ENCODE results near the gene CCDC60.

CCDC60 gene

DNA sequence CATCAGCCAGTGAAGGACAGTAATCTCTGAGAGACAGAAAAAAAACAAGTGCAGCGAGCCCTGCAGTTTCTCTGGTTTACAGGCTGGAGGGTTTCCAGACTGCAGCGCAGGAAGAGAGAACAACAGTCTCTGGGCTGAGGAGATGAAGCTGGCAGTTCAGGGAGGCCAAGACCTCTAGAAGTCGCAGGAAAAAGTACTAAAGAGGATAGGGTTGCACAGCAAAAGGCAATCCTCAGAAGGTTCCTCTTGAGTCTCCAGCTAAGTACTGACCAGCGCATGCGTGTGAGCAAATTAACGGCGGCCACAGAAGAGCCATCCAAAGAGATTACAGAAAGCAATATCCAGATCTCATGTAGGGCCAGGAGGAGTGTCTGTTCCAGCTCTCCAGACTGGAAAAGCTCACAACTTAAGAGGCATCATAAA lies 12.2 kb upstream of the CCDC60 start:
- no peak overlapping the region for H3K27ac ChIP-seq (ENCODE audit: low read length)
- H3K36me3 ChIP-seq (replicated peaks; ENCODE audit: low read depth, low read length): no peaks in the 10 kb centered on the region
- no peak overlapping the region for H3K4me3 ChIP-seq (ENCODE audit: low read length)
- TF ChIP-seq EZH2phosphoT487 (IDR thresholded peaks at IDR 0.05; ENCODE audit: low read depth): no peak
- TF ChIP-seq, protein P1, sequence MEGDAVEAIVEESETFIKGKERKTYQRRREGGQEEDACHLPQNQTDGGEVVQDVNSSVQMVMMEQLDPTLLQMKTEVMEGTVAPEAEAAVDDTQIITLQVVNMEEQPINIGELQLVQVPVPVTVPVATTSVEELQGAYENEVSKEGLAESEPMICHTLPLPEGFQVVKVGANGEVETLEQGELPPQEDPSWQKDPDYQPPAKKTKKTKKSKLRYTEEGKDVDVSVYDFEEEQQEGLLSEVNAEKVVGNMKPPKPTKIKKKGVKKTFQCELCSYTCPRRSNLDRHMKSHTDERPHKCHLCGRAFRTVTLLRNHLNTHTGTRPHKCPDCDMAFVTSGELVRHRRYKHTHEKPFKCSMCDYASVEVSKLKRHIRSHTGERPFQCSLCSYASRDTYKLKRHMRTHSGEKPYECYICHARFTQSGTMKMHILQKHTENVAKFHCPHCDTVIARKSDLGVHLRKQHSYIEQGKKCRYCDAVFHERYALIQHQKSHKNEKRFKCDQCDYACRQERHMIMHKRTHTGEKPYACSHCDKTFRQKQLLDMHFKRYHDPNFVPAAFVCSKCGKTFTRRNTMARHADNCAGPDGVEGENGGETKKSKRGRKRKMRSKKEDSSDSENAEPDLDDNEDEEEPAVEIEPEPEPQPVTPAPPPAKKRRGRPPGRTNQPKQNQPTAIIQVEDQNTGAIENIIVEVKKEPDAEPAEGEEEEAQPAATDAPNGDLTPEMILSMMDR (IDR thresholded peaks at IDR 0.05; ENCODE audit: low read depth, low read length): no peak
- no peak overlapping the region for H3K9ac ChIP-seq (ENCODE audit: low read length)
- H3K4me1 ChIP-seq (ENCODE audit: low read length): no peaks in the 10 kb centered on the region
- H3K79me2 ChIP-seq (ENCODE audit: low read length): no peaks in the 10 kb centered on the region
- H3K9me3 ChIP-seq (ENCODE audit: insufficient read depth, low read length): no peaks in the 10 kb centered on the region
- no peak overlapping the region for H3K4me2 ChIP-seq (ENCODE audit: low read length)
- no peaks in the 10 kb centered on the region for H4K20me1 ChIP-seq (ENCODE audit: insufficient read depth, low read length)
- no peaks in the 10 kb centered on the region for H3K27me3 ChIP-seq (ENCODE audit: low read depth, low read length)
- H2AFZ ChIP-seq (ENCODE audit: low read depth, low read length): no peak overlapping the region

DNA sequence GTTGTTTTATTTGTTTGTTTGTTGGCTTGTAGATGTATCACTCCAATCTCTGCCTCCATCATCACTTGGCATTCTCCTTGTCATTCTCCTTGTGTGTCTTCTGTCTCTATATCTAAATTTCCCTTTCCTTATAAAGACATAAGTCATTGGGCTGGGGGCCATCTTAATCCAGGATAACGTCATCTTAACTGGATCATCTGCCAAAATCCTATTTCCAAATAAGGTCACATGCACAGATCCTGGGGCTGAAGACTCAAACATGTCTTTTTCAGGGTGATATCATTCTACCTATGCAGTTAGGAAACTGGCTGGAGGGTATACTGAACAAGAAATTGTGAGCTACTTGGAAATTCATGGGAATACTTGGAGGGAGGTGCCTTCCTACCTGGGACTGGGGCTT lies 8.7 kb upstream of the CCDC60 start:
- H3K4me3 ChIP-seq (ENCODE audit: low read length): no peak overlapping the region
- H3K9me3 ChIP-seq (ENCODE audit: insufficient read depth, low read length): no peaks in the 10 kb centered on the region
- no peak overlapping the region for H3K9ac ChIP-seq (ENCODE audit: low read length)
- TF ChIP-seq, protein P1 (IDR thresholded peaks at IDR 0.05; ENCODE audit: low read depth, low read length): no peak
- TF ChIP-seq EZH2phosphoT487 (IDR thresholded peaks at IDR 0.05; ENCODE audit: low read depth): no peak
- no peaks in the 10 kb centered on the region for H3K36me3 ChIP-seq (replicated peaks; ENCODE audit: low read depth, low read length)
- no peak overlapping the region for H3K27ac ChIP-seq (ENCODE audit: low read length)
- H3K4me2 ChIP-seq (ENCODE audit: low read length): no peak overlapping the region
- H3K79me2 ChIP-seq (ENCODE audit: low read length): no peaks in the 10 kb centered on the region
- H3K4me1 ChIP-seq (ENCODE audit: low read length): no peaks in the 10 kb centered on the region
- H2AFZ ChIP-seq (ENCODE audit: low read depth, low read length): no peak overlapping the region
- H4K20me1 ChIP-seq (ENCODE audit: insufficient read depth, low read length): no peaks in the 10 kb centered on the region
- no peaks in the 10 kb centered on the region for H3K27me3 ChIP-seq (ENCODE audit: low read depth, low read length)

DNA sequence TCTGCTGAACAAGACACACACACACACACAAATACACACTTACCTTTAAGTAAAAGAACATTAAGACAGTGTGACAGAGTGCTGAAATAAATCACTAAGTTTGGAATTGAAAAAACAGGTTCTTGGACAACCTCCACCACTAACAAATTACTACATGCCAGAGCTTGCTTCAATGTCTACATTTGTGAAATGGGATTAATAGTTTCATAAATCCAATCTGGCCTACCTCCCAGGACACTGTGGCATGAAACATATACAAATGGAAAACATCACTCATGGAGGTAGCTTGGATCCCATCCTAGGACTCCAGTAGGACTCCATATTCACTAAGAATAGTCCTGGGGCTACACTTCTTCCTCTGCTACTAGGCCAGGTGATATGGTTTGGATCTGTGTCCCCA lies 8.2 kb upstream of the CCDC60 start:
- Histone ChIP-seq H3K9ac (ENCODE audit: low read length) (no peak overlapping the region), H2AFZ (ENCODE audit: low read depth, low read length) (no peak overlapping the region), H3K27ac (ENCODE audit: low read length) (no peak overlapping the region), H3K79me2 (ENCODE audit: low read length) (no peaks in the 10 kb centered on the region), H3K36me3 (replicated peaks; ENCODE audit: low read depth, low read length) (no peaks in the 10 kb centered on the region), H3K27me3 (ENCODE audit: low read depth, low read length) (no peaks in the 10 kb centered on the region), H3K4me1 (ENCODE audit: low read length) (no peaks in the 10 kb centered on the region), H4K20me1 (ENCODE audit: insufficient read depth, low read length) (no peaks in the 10 kb centered on the region), H3K9me3 (ENCODE audit: insufficient read depth, low read length) (no peaks in the 10 kb centered on the region), H3K4me3 (ENCODE audit: low read length) (no peak overlapping the region), H3K4me2 (ENCODE audit: low read length) (no peak overlapping the region)
- TF ChIP-seq, protein P1 (IDR thresholded peaks at IDR 0.05; ENCODE audit: low read depth, low read length): no peak
- no peak for TF ChIP-seq EZH2phosphoT487 (IDR thresholded peaks at IDR 0.05; ENCODE audit: low read depth)

DNA sequence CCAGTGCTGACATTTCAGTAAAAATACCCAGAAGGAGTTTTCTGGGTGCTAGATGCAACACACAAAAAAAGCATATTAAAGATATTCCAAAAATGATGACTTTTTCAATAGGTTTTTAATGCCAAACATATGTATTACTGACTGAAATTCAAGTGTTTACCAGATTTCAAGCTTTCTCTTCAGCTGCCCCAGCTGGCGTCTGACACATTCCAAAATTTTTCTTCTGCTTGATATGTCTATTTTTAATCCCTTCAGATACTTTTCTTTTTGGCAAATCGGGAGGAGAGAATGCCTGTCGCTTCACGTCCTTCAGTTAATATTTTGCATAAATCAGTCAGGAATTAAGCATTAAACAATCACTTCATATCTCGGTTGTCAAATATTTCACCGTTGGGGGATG lies 7.1 kb upstream of the CCDC60 start:
- H3K36me3 ChIP-seq (replicated peaks; ENCODE audit: low read depth, low read length): no peaks in the 10 kb centered on the region
- TF ChIP-seq EZH2phosphoT487 (IDR thresholded peaks at IDR 0.05; ENCODE audit: low read depth): no peak
- TF ChIP-seq, protein P1 (IDR thresholded peaks at IDR 0.05; ENCODE audit: low read depth, low read length): no peak
- H3K4me1 ChIP-seq (ENCODE audit: low read length): no peaks in the 10 kb centered on the region
- no peaks in the 10 kb centered on the region for H3K27me3 ChIP-seq (ENCODE audit: low read depth, low read length)
- no peak overlapping the region for H2AFZ ChIP-seq (ENCODE audit: low read depth, low read length)
- H3K27ac ChIP-seq (ENCODE audit: low read length): no peak overlapping the region
- H3K9ac ChIP-seq (ENCODE audit: low read length): no peak overlapping the region
- H3K4me3 ChIP-seq (ENCODE audit: low read length): no peak overlapping the region
- H3K79me2 ChIP-seq (ENCODE audit: low read length): no peaks in the 10 kb centered on the region
- no peak overlapping the region for H3K4me2 ChIP-seq (ENCODE audit: low read length)
- H4K20me1 ChIP-seq (ENCODE audit: insufficient read depth, low read length): no peaks in the 10 kb centered on the region
- H3K9me3 ChIP-seq (ENCODE audit: insufficient read depth, low read length): no peaks in the 10 kb centered on the region
